Smooth muscle cell (in vitro differentiated cells): ENCODE measurements around the gene CDCA4. TPM values are rescaled to one million over a fixed set of nuclear protein-coding genes. Genes with fewer than 3 reads are reported as not detected.

Source experiments
- DNase-seq: peaks from one replicate; lab custom pipeline; 2025; ENCODE audit not compliant: unreplicated experiment; lab: John Stamatoyannopoulos, UW
- H2AFZ ChIP-seq: fragments of 200-600 bp; sonication (generic); 2 replicates; pipeline ENCODE4 v1.6.0; 2016; ENCODE audit warnings: antibody characterized with exemption, low read depth, mild to moderate bottlenecking
- H3F3A ChIP-seq: fragments of 200-600 bp; sonication (generic); 2 replicates; pipeline ENCODE4 v1.6.0; 2017; ENCODE audit warnings: antibody characterized with exemption, low read depth
- H3K27ac ChIP-seq: fragments of 200-600 bp; sonication (generic); 2 replicates; pipeline ENCODE4 v1.5.1; 2016; ENCODE audit warnings: low read depth, mild to moderate bottlenecking
- H3K27me3 ChIP-seq: fragments of 200-600 bp; sonication (generic); 2 replicates; pipeline ENCODE4 v1.6.1; 2016; ENCODE audit warnings: low read depth, mild to moderate bottlenecking
- H3K36me3 ChIP-seq: fragments of 200-600 bp; sonication (generic); 2 replicates; pipeline ENCODE4 v1.5.1; 2016; ENCODE audit warnings: low read depth
- H3K4me1 ChIP-seq: fragments of 200-600 bp; sonication (generic); 2 replicates; pipeline ENCODE4 v1.5.1; 2016; ENCODE audit warnings: low read depth
- H3K4me2 ChIP-seq: fragments of 200-600 bp; sonication (generic); 2 replicates; pipeline ENCODE4 v1.6.0; 2016; ENCODE audit warnings: mild to moderate bottlenecking
- H3K4me3 ChIP-seq: fragments of 200-600 bp; sonication (generic); 2 replicates; pipeline ENCODE4 v1.5.1; 2016; ENCODE audit warnings: mild to moderate bottlenecking
- H3K79me2 ChIP-seq: fragments of 200-600 bp; sonication (generic); 2 replicates; pipeline ENCODE4 v1.6.0; 2016; ENCODE audit warnings: low read depth, mild to moderate bottlenecking
- H3K9ac ChIP-seq: fragments of 200-600 bp; sonication (generic); 2 replicates; pipeline ENCODE4 v1.6.0; 2016; ENCODE audit warnings: low read depth
- H3K9me3 ChIP-seq: fragments of 200-600 bp; sonication (generic); replicated peaks from 2 replicates; pipeline ENCODE4 v1.5.1; 2016; ENCODE audit warnings: low read depth
- H4K20me1 ChIP-seq: fragments of 200-600 bp; sonication (generic); 2 replicates; pipeline ENCODE4 v1.6.0; 2016; ENCODE audit warnings: low read depth
- CTCF ChIP-seq: fragments of 200-600 bp; sonication (generic); IDR thresholded peaks from 2 replicates; pipeline ENCODE4 v1.5.1; 2017; ENCODE audit warnings: borderline replicate concordance, mild to moderate bottlenecking, antibody characterized with exemption; ENCODE audit not compliant: insufficient read depth, poor library complexity, severe bottlenecking
- WGBS: methylation state at CpG from one replicate; pipeline ENCODE4 v1.1.7; 2016; ENCODE audit warnings: low lambda C conversion rate; 5-methylcytosine and 5-hydroxymethylcytosine counted together
- polyA plus RNA-seq: library from polyadenylated mRNA; unstranded; fragments of >200 nt; fragmentation: Nextera tagmentation; extraction: Ambion mirVana; gene quantifications from 2 replicates; pipeline ENCODE4 v1.2.1, GENCODE V29; 2016
- total RNA-seq: library from RNA; depleted of rRNA; stranded (reverse); fragments of >200 nt; gene quantifications from 2 replicates; pipeline ENCODE4 v1.2.3, GENCODE V29; 2014

Gene CDCA4
- total and polyA plus RNA-seq, 2 experiments from 2014 or later: 15.1 to 23.5 TPM

- no peak for DNase-seq
- no peaks in the 10 kb centered on the region for H3K79me2 ChIP-seq
Observed at GRCh38 chr14:104964546-104964945, 56.3 kb downstream of the CDCA4 start.

More at GRCh38 chr14:104964546-104964945, 56.3 kb downstream of the CDCA4 start:
- WGBS: 89% methylated on average over 7 of the region's 7 CpGs
- Histone ChIP-seq H3K36me3 (no peaks in the 10 kb centered on the region), H3K27ac (no peak overlapping the region), H3K4me3 (no peak overlapping the region), H3K9ac (no peak overlapping the region), H3K4me1 (peaks cover 12% of the 10 kb centered on the region), H3K9me3 (no peaks in the 10 kb centered on the region), H3F3A (no peaks in the 10 kb centered on the region), H3K27me3 (no peaks in the 10 kb centered on the region), H4K20me1 (peaks cover 45% of the 10 kb centered on the region), H3K4me2 (no peak overlapping the region), H2AFZ (no peak overlapping the region)
- no peak for TF ChIP-seq CTCF

Other genes starting within 250 kb of the CDCA4 start
- gene AKT1, start 225.3 kb downstream of the CDCA4 start, total RNA-seq: 93.7 and 99.9 TPM in 2 replicates
- 179 and 189 TPM in 2 replicates for gene AKT1, start 225.3 kb downstream of the CDCA4 start, polyA plus RNA-seq
- 1.6 and 4.2 TPM in 2 replicates for gene ZBTB42, start 220.0 kb downstream of the CDCA4 start, total RNA-seq
- 0.72 and 1.1 TPM in 2 replicates for gene ZBTB42, start 220.0 kb downstream of the CDCA4 start, polyA plus RNA-seq
- gene CEP170B, start 155.8 kb downstream of the CDCA4 start, total RNA-seq: 9.8 and 13.7 TPM in 2 replicates
- gene CEP170B, start 155.8 kb downstream of the CDCA4 start, polyA plus RNA-seq: 5.9 and 7.9 TPM in 2 replicates
- 0.09 TPM in 1 of 2 replicates, not detected in the other for gene PLD4, start 96.2 kb downstream of the CDCA4 start, total RNA-seq
- gene PLD4, start 96.2 kb downstream of the CDCA4 start, polyA plus RNA-seq: 0.06 and 2.5 TPM in 2 replicates
- gene AHNAK2, start 42.7 kb downstream of the CDCA4 start, total RNA-seq: 49.7 and 53.8 TPM in 2 replicates
- gene AHNAK2, start 42.7 kb downstream of the CDCA4 start, polyA plus RNA-seq: 10.3 and 26.8 TPM in 2 replicates
- gene CLBA1, start 35.3 kb downstream of the CDCA4 start, total RNA-seq: 5.0 and 7.4 TPM in 2 replicates
- 8.1 and 8.7 TPM in 2 replicates for gene CLBA1, start 35.3 kb downstream of the CDCA4 start, polyA plus RNA-seq
- 0.18 TPM in 1 of 2 replicates, not detected in the other for gene GPR132, start 44.3 kb upstream of the CDCA4 start, total RNA-seq
- gene GPR132, start 44.3 kb upstream of the CDCA4 start, polyA plus RNA-seq: 0.62 and 1.6 TPM in 2 replicates
- 5.8 and 7.6 TPM in 2 replicates for gene JAG2, start 147.7 kb upstream of the CDCA4 start, total RNA-seq
- 5.0 and 10.0 TPM in 2 replicates for gene JAG2, start 147.7 kb upstream of the CDCA4 start, polyA plus RNA-seq
- gene NUDT14, start 160.2 kb upstream of the CDCA4 start, total RNA-seq: 7.9 and 9.5 TPM in 2 replicates
- 30.7 and 45.6 TPM in 2 replicates for gene NUDT14, start 160.2 kb upstream of the CDCA4 start, polyA plus RNA-seq
- 22.7 and 27.0 TPM in 2 replicates for gene BTBD6, start 227.4 kb upstream of the CDCA4 start, total RNA-seq
- gene BTBD6, start 227.4 kb upstream of the CDCA4 start, polyA plus RNA-seq: 40.3 and 41.8 TPM in 2 replicates